ENCODE results near the gene YY1. TPM values are rescaled to one million over a fixed set of nuclear protein-coding genes. Genes with fewer than 3 reads are reported as not detected.

YY1 gene
- total and polyA plus RNA-seq, 2 of the 4 experiments (the other 2 are of a cell fraction), result 21.7 to 29.9 TPM

DNA sequence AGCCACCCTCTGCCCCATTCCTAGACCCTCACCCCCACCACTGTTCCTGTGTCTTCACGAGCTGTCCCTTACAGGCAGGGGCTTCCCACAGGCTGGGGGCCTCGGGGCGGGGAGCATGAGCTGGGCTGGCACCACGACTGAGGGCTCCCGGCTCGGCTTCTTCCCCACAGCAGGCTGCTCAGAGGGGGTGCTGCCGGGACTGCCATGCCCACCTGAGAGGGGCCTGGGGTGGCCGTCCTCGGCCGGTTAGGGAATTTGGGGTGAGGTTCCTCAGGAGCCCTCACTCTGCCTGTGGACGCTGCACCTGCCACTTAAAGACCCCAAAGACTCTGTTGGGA, 91.0 kb downstream of the YY1 start:
- H3K36me3 ChIP-seq (ENCODE audit: control insufficient read depth, insufficient read depth, low read length), result peaks cover 19% of the 10 kb centered on the region
- no peak overlapping the region for H2AK9ac ChIP-seq (replicated peaks; ENCODE audit: low read depth, low read length, poor library complexity)
- H3K9ac ChIP-seq (ENCODE audit: low read depth, low read length), result no peak overlapping the region
- WGBS, 2 experiments (ENCODE audit: extremely low coverage in 2 of 2, insufficient read length in 1 of 2), result 92% methylated on average over 5 of the region's 11 CpGs; no CpG with 5 or more reads in 1 of the 2 experiments
- no TSS peak for BruUV-seq (replicated peaks)
- no peak overlapping the region for H3K56ac ChIP-seq (ENCODE audit: extremely low read depth, insufficient read depth, low read length)
- no peak overlapping the region for H2BK5ac ChIP-seq (ENCODE audit: low read depth, low read length, poor library complexity, severe bottlenecking)
- H3K23ac ChIP-seq (ENCODE audit: low read depth, low read length), result no peak overlapping the region
- no peak overlapping the region for H2BK120ac ChIP-seq (ENCODE audit: low read depth, low read length)
- no peaks in the 10 kb centered on the region for H3K4me1 ChIP-seq (ENCODE audit: control insufficient read depth, insufficient read depth, low read length)
- no peaks in the 10 kb centered on the region; the same call in 1 of the 2 replicates for H4K20me1 ChIP-seq (ENCODE audit: insufficient read depth, low read length)
- H3K27ac ChIP-seq (ENCODE audit: insufficient read depth, low read length), result no peak overlapping the region
- no peak for DNase-seq
- H3K9me3 ChIP-seq (ENCODE audit: control insufficient read depth, insufficient read depth, low read length), result no peaks in the 10 kb centered on the region
- H3K27me3 ChIP-seq (ENCODE audit: control insufficient read depth, insufficient read depth, low read length), result no peaks in the 10 kb centered on the region
- H4K5ac ChIP-seq (ENCODE audit: low read depth, low read length), result no peak overlapping the region
- H2AK5ac ChIP-seq (ENCODE audit: low read depth, low read length), result no peak overlapping the region; the same call in 1 of the 2 replicates
- H3K4me2 ChIP-seq (ENCODE audit: low read depth, low read length), result no peak overlapping the region
- H3K4ac ChIP-seq (ENCODE audit: low read depth, low read length), result no peak overlapping the region
- H4K8ac ChIP-seq (ENCODE audit: low read depth in 2 of 2, low read length in 2 of 2), result no peak overlapping the region
- no peak overlapping the region for H2BK15ac ChIP-seq (ENCODE audit: low read depth, low read length)
- ChIA-PET CTCF (no interaction called here), POLR2A (ENCODE audit: unreplicated experiment) (no interaction called here)
- dilution Hi-C loops (cut with HindIII; ENCODE audit: low sequenced_read_pairs, unreplicated experiment) (no loop called here), intact Hi-C loops (cut with micrococcal nuclease) (no loop called here), in situ Hi-C loops (cut with MboI; ENCODE audit: low sequenced_read_pairs) (no loop called here)
- no peak overlapping the region for H3K14ac ChIP-seq (replicated peaks; ENCODE audit: low read depth, low read length)
- no peak overlapping the region for H2BK20ac ChIP-seq (ENCODE audit: low read depth, low read length)
- H3K79me1 ChIP-seq (ENCODE audit: low read depth in 1 of 2, low read length in 2 of 2), result no peaks in the 10 kb centered on the region
- no peak overlapping the region for H4K91ac ChIP-seq (ENCODE audit: insufficient read depth, low read depth, low read length)
- no peak overlapping the region for H3K4me3 ChIP-seq (ENCODE audit: insufficient read depth, low read depth, low read length)
- H2AFZ ChIP-seq (replicated peaks; ENCODE audit: low read length, poor library complexity), result no peak overlapping the region
- ATAC-seq (ENCODE audit: low read depth), result no peak
- no peaks in the 10 kb centered on the region for H3K9me1 ChIP-seq (ENCODE audit: insufficient read depth, low read length)
- TF ChIP-seq, protein P1, sequence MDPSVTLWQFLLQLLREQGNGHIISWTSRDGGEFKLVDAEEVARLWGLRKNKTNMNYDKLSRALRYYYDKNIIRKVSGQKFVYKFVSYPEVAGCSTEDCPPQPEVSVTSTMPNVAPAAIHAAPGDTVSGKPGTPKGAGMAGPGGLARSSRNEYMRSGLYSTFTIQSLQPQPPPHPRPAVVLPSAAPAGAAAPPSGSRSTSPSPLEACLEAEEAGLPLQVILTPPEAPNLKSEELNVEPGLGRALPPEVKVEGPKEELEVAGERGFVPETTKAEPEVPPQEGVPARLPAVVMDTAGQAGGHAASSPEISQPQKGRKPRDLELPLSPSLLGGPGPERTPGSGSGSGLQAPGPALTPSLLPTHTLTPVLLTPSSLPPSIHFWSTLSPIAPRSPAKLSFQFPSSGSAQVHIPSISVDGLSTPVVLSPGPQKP (IDR thresholded peaks at IDR 0.05; ENCODE audit: borderline replicate concordance, low read depth, low read length), result no peak
- no peak for TF ChIP-seq MXI1 (IDR thresholded peaks at IDR 0.05; ENCODE audit: borderline replicate concordance, low read depth, low read length)
- no peak for TF ChIP-seq RCOR1 (IDR thresholded peaks at IDR 0.05; ENCODE audit: insufficient replicate concordance, low read length)
- TF ChIP-seq, protein P2, sequence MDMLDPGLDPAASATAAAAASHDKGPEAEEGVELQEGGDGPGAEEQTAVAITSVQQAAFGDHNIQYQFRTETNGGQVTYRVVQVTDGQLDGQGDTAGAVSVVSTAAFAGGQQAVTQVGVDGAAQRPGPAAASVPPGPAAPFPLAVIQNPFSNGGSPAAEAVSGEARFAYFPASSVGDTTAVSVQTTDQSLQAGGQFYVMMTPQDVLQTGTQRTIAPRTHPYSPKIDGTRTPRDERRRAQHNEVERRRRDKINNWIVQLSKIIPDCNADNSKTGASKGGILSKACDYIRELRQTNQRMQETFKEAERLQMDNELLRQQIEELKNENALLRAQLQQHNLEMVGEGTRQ (IDR thresholded peaks at IDR 0.05; ENCODE audit: low read depth, low read length), result no peak
- TF ChIP-seq CEBPB (IDR thresholded peaks at IDR 0.05; ENCODE audit: low read depth, low read length), result no peak
- TF ChIP-seq MAFK (IDR thresholded peaks at IDR 0.05; ENCODE audit: low read depth, low read length), result no peak
- no peak for TF ChIP-seq RAD21 (IDR thresholded peaks at IDR 0.05; ENCODE audit: low read length)
- no peak for TF ChIP-seq NFE2L2 (IDR thresholded peaks at IDR 0.05; ENCODE audit: low read depth, low read length)
- no peak for TF ChIP-seq BHLHE40 (IDR thresholded peaks at IDR 0.05; ENCODE audit: low read depth, low read length)
- TF ChIP-seq RFX5 (IDR thresholded peaks at IDR 0.05; ENCODE audit: low read depth, low read length), result no peak
- TF ChIP-seq MAZ (IDR thresholded peaks at IDR 0.05; ENCODE audit: borderline replicate concordance, low read depth, low read length), result no peak
- no peak for TF ChIP-seq CHD1 (IDR thresholded peaks at IDR 0.05; ENCODE audit: low read depth, low read length)
- no peak for TF ChIP-seq POLR2A (IDR thresholded peaks at IDR 0.05; ENCODE audit: low read depth, low read length)
- no peak overlapping the region for H3K18ac ChIP-seq (ENCODE audit: low read depth, low read length)
